Measurements from ENCODE around the gene BAZ2B. TPM values are rescaled to one million over a fixed set of nuclear protein-coding genes. Genes with fewer than 3 reads are reported as not detected.

BAZ2B gene
- total RNA-seq, 2 donors from 2014 or later = 53.1 to 64.1 TPM

GRCh38 chr2:159525012-159525411, 91.3 kb downstream of the BAZ2B start:
- H3K27me3 ChIP-seq (ENCODE audit: control insufficient read depth, insufficient read depth, low read length, poor library complexity, severe bottlenecking) = no peaks in the 10 kb centered on the region
- H3K9ac ChIP-seq (ENCODE audit: extremely low read depth, low read length, poor library complexity, severe bottlenecking) = no peak overlapping the region
- no peaks in the 10 kb centered on the region for H3K36me3 ChIP-seq (ENCODE audit: control insufficient read depth, insufficient read depth, low read length)
- peaks cover 6% of the 10 kb centered on the region for H3K9me3 ChIP-seq (ENCODE audit: control insufficient read depth, low read length)
- no peak overlapping the region for H3K4me3 ChIP-seq (ENCODE audit: low read length)
- no peak for TF ChIP-seq CTCF (conservative IDR thresholded peaks at IDR 0.05)
- Mint-ChIP-seq H3K4me1 (peaks cover 9% of the 10 kb centered on the region), H3K9me3 (no peaks in the 10 kb centered on the region), H3K36me3 (ENCODE audit: low read depth) (peaks cover 7% of the 10 kb centered on the region), H3K27me3 (ENCODE audit: insufficient read depth) (no peaks in the 10 kb centered on the region), H3K4me3 (no peak overlapping the region), H3K27ac (no peak overlapping the region)
- H3K4me1 ChIP-seq (ENCODE audit: control insufficient read depth, insufficient read depth, low read length) = no peaks in the 10 kb centered on the region
- 90 to 100% methylated on average over 2 to 3 of the region's 3 CpGs for WGBS, 2 experiments (ENCODE audit: insufficient coverage in 1 of 2, insufficient read length in 1 of 2)
- H3K27ac ChIP-seq (ENCODE audit: low read depth, low read length) = no peak overlapping the region
- DNase-seq = no peak

- no peaks in the 10 kb centered on the region for H3K36me3 ChIP-seq (ENCODE audit: control insufficient read depth, insufficient read depth, low read length)
- no peak for DNase-seq
- no peaks in the 10 kb centered on the region for H3K9me3 ChIP-seq (ENCODE audit: control insufficient read depth, low read length)
- no peak for TF ChIP-seq CTCF (conservative IDR thresholded peaks at IDR 0.05)
- H3K27me3 ChIP-seq (ENCODE audit: control insufficient read depth, insufficient read depth, low read length, poor library complexity, severe bottlenecking) = no peaks in the 10 kb centered on the region
- no peak overlapping the region for H3K27ac Mint-ChIP-seq
- no peak overlapping the region for H3K4me3 Mint-ChIP-seq
- H3K36me3 Mint-ChIP-seq (ENCODE audit: low read depth) = peaks cover 4% of the 10 kb centered on the region
- peaks cover 17% of the 10 kb centered on the region for H3K4me1 Mint-ChIP-seq
- H3K27ac ChIP-seq (ENCODE audit: low read depth, low read length) = no peak overlapping the region
- H3K9ac ChIP-seq (ENCODE audit: extremely low read depth, low read length, poor library complexity, severe bottlenecking) = no peak overlapping the region
- peaks cover 3% of the 10 kb centered on the region for H3K9me3 Mint-ChIP-seq
- 89% methylated on average over 2 of the region's 2 CpGs; no CpG with 5 or more reads in 1 of the 2 experiments for WGBS, 2 experiments (ENCODE audit: insufficient coverage in 1 of 2, insufficient read length in 1 of 2)
- no peaks in the 10 kb centered on the region for H3K4me1 ChIP-seq (ENCODE audit: control insufficient read depth, insufficient read depth, low read length)
- no peaks in the 10 kb centered on the region for H3K27me3 Mint-ChIP-seq (ENCODE audit: insufficient read depth)
- H3K4me3 ChIP-seq (ENCODE audit: low read length) = no peak overlapping the region
Observed at GRCh38 chr2:159521272-159521671, 95.1 kb downstream of the BAZ2B start.

GRCh38 chr2:159518321-159519005, 97.9 kb downstream of the BAZ2B start:
- H3K4me1 Mint-ChIP-seq = peaks cover 23% of the 10 kb centered on the region
- H3K9me3 Mint-ChIP-seq = peaks cover 3% of the 10 kb centered on the region
- no peaks in the 10 kb centered on the region for H3K27me3 ChIP-seq (ENCODE audit: control insufficient read depth, insufficient read depth, low read length, poor library complexity, severe bottlenecking)
- no peak overlapping the region for H3K9ac ChIP-seq (ENCODE audit: extremely low read depth, low read length, poor library complexity, severe bottlenecking)
- no peaks in the 10 kb centered on the region for H3K27me3 Mint-ChIP-seq (ENCODE audit: insufficient read depth)
- H3K9me3 ChIP-seq (ENCODE audit: control insufficient read depth, low read length) = no peaks in the 10 kb centered on the region
- no peak overlapping the region for H3K4me3 ChIP-seq (ENCODE audit: low read length)
- H3K4me3 Mint-ChIP-seq = no peak overlapping the region
- no peaks in the 10 kb centered on the region for H3K36me3 ChIP-seq (ENCODE audit: control insufficient read depth, insufficient read depth, low read length)
- 73 to 87% methylated on average over 3 of the region's 3 CpGs for WGBS, 2 experiments (ENCODE audit: insufficient coverage in 1 of 2, insufficient read length in 1 of 2)
- H3K4me1 ChIP-seq (ENCODE audit: control insufficient read depth, insufficient read depth, low read length) = no peaks in the 10 kb centered on the region
- H3K27ac Mint-ChIP-seq = peak overlapping the region; percentile 88
- H3K27ac ChIP-seq (ENCODE audit: low read depth, low read length) = peak overlapping the region; percentile 55
- no peak for TF ChIP-seq CTCF (conservative IDR thresholded peaks at IDR 0.05)
- peaks cover 4% of the 10 kb centered on the region for H3K36me3 Mint-ChIP-seq (ENCODE audit: low read depth)
- DNase-seq = no peak
